ENCODE data around the gene ERN1.

Gene ERN1

GRCh38 chr17:64001763-64002529 lies 128.0 kb downstream of the ERN1 start:
- FAIRE-seq: no peak

GRCh38 chr17:64001091-64001579 lies 128.8 kb downstream of the ERN1 start:
- FAIRE-seq: no peak

GRCh38 chr17:63999680-64000531 lies 130.0 kb downstream of the ERN1 start:
- FAIRE-seq: no peak

- no peak for FAIRE-seq
These were observed 130.9 kb downstream of the ERN1 start for GRCh38 chr17:63998721-63999679.

GRCh38 chr17:63998050-63998720 lies 131.8 kb downstream of the ERN1 start, which contains the start of gene PRR29:
PRR29 (plus strand) TSS chr17:63998351; CDS start chr17:63998365, 14 bp downstream.
- no peak for FAIRE-seq

DNA sequence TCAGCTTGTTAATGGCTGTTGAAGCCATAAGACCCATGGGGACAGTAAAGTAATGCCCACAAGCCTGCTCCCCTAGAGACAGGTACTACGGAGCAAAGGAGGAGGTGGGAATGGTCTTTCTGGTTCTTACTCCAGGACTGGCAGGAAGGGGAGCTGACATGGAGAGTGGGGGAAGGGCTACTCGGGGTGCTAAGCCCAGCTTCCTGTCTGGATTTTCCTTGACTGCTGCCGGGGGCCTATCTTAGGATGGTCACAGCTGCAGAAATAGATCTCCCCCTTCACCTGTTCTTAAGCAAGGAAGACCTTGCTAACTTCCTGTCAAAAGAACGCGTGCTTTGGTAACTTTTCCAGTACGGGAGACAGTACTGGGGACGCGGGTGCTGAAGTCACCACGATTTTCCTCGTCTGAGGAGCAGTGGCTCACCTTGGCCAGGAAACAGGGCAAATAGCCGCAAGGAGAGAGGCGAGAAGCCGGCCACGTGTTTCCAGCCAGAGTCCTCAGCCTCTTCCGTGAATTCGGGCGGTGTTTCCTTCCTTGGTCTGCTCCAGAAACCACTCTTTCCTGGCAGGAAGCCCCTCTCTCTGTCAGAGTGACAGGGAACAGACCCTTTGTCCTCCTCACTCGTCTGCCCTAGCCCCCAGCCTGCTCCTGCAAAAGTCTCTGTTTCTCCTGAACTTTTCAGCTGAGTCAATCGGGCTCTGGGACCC lies 132.4 kb downstream of the ERN1 start:
- FAIRE-seq: no peak

GRCh38 chr17:63996430-63997182 lies 133.3 kb downstream of the ERN1 start:
- no peak for FAIRE-seq

DNA sequence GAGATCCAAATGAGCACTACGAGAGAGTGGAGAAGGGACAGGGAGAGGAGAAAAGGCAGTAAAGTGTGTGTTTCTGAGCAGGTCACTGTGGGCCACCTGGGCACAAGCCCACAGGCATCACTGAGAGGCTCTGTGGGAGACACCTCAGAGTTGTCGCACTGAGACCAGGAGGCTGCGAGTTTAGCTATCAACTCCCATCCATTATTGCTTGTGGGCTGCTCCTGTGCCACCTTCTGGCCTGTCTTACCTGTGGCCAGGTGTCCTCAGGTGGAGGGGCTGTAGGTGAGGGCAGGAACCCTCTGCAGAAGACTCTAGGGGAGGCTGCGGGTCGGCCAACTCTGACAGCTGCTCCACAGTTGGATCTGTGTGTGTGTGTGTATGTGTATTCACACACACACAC lies 134.3 kb downstream of the ERN1 start:
- no peak for FAIRE-seq

DNA sequence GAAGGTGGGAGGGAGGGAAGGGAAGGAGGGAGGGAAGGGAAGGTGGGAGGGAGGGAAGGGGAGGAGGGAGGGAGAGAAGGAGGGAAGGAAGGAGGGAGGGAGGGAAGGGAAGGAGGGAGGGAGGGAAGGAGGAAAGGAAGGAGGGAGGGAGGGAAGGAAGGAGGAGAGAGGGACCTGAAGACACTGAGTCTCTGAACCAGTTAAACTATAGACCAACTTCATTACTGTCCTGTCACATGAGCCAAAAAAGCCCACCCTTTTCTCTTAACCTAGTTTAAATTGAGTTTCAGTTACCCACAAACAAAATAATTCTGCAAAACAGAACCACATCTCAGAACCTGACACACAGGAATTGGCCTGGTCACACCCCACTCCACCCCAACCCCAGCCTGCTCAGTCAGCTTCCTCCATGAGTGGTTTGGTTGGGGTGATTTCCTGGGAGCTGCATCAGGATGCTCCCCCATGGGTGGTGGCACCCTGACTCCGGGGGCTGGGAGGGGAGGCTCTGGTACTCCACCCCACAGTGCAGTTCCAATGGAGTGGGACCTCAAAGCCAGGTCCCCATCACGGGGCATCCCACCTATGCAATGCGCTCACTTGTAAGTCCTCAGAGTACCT lies 136.5 kb downstream of the ERN1 start:
- no peak for FAIRE-seq

GRCh38 chr17:63991611-63992010 lies 138.3 kb downstream of the ERN1 start:
- FAIRE-seq: no peak

- no peak for FAIRE-seq
These were observed 140.2 kb downstream of the ERN1 start for GRCh38 chr17:63989622-63990345.
